Measurements from ENCODE around the gene GPT2. TPM values are rescaled to one million over a fixed set of nuclear protein-coding genes. Genes with fewer than 3 reads are reported as not detected.

The GPT2 gene
- total and polyA plus RNA-seq, 7 donors: 25.7 to 110 (median 52.5) TPM

- Histone ChIP-seq H3K4me1 (peaks cover 32% of the 10 kb centered on the region), H3K4me3 (no peak overlapping the region), H3K36me3 (ENCODE audit: insufficient read depth in 1 of 2, low read depth in 1 of 2) (peaks cover 0 to 52% of the 10 kb centered on the region in 2 donors), H3K27ac (peak overlapping the region; percentile 47), H3K9me3 (no peaks in the 10 kb centered on the region), H3K27me3 (ENCODE audit: insufficient read depth in 3 of 3, low read length in 2 of 3) (no peaks in the 10 kb centered on the region)
- TF ChIP-seq, protein P1, sequence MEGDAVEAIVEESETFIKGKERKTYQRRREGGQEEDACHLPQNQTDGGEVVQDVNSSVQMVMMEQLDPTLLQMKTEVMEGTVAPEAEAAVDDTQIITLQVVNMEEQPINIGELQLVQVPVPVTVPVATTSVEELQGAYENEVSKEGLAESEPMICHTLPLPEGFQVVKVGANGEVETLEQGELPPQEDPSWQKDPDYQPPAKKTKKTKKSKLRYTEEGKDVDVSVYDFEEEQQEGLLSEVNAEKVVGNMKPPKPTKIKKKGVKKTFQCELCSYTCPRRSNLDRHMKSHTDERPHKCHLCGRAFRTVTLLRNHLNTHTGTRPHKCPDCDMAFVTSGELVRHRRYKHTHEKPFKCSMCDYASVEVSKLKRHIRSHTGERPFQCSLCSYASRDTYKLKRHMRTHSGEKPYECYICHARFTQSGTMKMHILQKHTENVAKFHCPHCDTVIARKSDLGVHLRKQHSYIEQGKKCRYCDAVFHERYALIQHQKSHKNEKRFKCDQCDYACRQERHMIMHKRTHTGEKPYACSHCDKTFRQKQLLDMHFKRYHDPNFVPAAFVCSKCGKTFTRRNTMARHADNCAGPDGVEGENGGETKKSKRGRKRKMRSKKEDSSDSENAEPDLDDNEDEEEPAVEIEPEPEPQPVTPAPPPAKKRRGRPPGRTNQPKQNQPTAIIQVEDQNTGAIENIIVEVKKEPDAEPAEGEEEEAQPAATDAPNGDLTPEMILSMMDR (IDR thresholded peaks at IDR 0.05): no peak
- intact Hi-C loops (cut with DNase I): loop anchor here (5.0 kb wide), 1 partner anchor 75 kb away; no protein-coding TSS in a partner anchor
- DNase-seq (peak in 1 of 2 donors; percentile 66), ATAC-seq (peak; percentile 25 to 44 (median 36))
- 29 to 42% (median 32%) methylated on average over 8 of the region's 8 CpGs for WGBS, 3 donors
Measured at GRCh38 chr16:46927273-46927672, 43.1 kb downstream of the GPT2 start.

GRCh38 chr16:46928811-46929210 is 44.6 kb downstream of the GPT2 start:
- intact Hi-C loops (cut with DNase I): loop anchor here (5.0 kb wide), 1 partner anchor 77 kb away; no protein-coding TSS in a partner anchor
- H3K4me1 ChIP-seq: peaks cover 26% of the 10 kb centered on the region
- ATAC-seq: no peak

DNA sequence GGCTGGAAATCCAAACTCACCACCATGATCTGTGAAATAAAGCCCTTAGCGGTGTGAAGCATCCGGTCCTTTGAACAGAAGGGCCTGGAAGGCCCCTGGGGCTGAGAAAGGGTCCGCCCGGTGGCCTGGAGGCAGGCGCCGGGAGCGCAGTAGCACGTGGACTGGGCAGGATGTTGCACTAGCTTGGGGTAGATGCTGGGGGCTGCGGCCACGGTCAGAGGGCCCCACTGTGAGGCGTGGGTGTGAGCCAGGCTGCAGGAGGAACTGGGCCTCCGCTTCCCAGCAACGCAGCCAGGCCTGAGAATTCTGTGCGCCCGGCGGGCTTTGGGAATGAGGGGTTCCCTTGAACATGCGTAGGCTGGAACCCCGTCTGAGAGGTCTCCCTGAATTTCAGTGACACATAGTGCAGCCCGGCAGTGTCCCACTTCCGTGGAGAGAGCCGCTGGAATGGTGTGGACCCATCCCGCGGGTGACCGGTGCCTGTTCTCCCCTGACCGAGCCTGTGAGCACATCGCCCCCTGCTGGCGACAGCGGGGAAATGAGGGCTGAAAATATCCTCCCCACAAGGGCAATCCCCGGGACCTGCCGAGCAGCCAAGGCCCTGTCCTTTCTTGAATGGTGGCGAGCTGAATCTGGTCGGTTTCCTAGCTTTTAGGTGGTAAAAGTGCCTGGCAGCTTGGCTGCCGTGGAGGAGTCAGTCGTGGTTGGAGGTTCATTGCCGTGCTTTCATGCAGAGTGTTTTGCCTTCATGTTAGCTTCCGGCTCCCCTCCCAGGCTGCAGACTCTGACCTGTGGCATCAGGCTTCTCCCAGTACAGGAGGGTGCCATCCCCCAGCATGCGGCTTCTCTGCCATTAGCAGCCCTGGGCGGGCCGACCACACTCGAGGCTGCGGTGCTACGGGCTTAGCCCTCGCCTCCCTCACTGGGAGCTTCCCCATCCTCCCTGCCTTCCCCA is 45.5 kb downstream of the GPT2 start:
- Histone ChIP-seq H3K36me3 (ENCODE audit: insufficient read depth in 1 of 2, low read depth in 1 of 2) (peaks cover 0 to 40% of the 10 kb centered on the region in 2 donors), H3K4me1 (peaks cover 18% of the 10 kb centered on the region), H3K4me3 (no peak overlapping the region), H3K9me3 (no peaks in the 10 kb centered on the region), H3K27me3 (ENCODE audit: insufficient read depth in 3 of 3, low read length in 2 of 3) (no peaks in the 10 kb centered on the region), H3K27ac (peak overlapping the region; percentile 36)
- 63 to 65% (median 64%) methylated on average over 42 to 43 of the region's 43 CpGs for WGBS, 3 donors
- TF ChIP-seq, protein P1 (IDR thresholded peaks at IDR 0.05): peak; percentile 88
- intact Hi-C loops (cut with DNase I): loop anchor here (5.0 to 10.0 kb wide), 2 partner anchors 77 to 1235 kb away; no protein-coding TSS in a partner anchor
- DNase-seq (peak; percentile 71 to 88), ATAC-seq (peak; percentile 78 to 88 (median 83))

More at GRCh38 chr16:46928811-46929210, 44.6 kb downstream of the GPT2 start:
- Histone ChIP-seq H3K27ac (no peak overlapping the region), H3K9me3 (no peaks in the 10 kb centered on the region), H3K27me3 (ENCODE audit: insufficient read depth in 3 of 3, low read length in 2 of 3) (no peaks in the 10 kb centered on the region), H3K4me3 (no peak overlapping the region), H3K36me3 (ENCODE audit: insufficient read depth in 1 of 2, low read depth in 1 of 2) (peaks cover 0 to 43% of the 10 kb centered on the region in 2 donors)
- TF ChIP-seq, protein P1 (IDR thresholded peaks at IDR 0.05): no peak
- 80 to 84% (median 80%) methylated on average over 15 of the region's 15 CpGs for WGBS, 3 donors
- DNase-seq: no peak

- TF ChIP-seq, protein P1 (IDR thresholded peaks at IDR 0.05): no peak
- H3K27ac ChIP-seq: peak overlapping the region; percentile 9
- WGBS, 3 donors: 68 to 74% (median 72%) methylated on average over 8 of the region's 8 CpGs
- ATAC-seq: no peak
- H3K9me3 ChIP-seq: no peaks in the 10 kb centered on the region
- peaks cover 0 to 36% of the 10 kb centered on the region in 2 donors for H3K36me3 ChIP-seq (ENCODE audit: insufficient read depth in 1 of 2, low read depth in 1 of 2)
- H3K4me1 ChIP-seq: peaks cover 13% of the 10 kb centered on the region
- intact Hi-C loops (cut with DNase I): loop anchor here in 1 of 2 donors (10.0 kb wide), 1 partner anchor 1234 kb away; no protein-coding TSS in a partner anchor
- H3K27me3 ChIP-seq (ENCODE audit: insufficient read depth in 3 of 3, low read length in 2 of 3): no peaks in the 10 kb centered on the region
- no peak for DNase-seq
- no peak overlapping the region for H3K4me3 ChIP-seq
Measured at GRCh38 chr16:46930861-46931260, 46.7 kb downstream of the GPT2 start.

Data from psoas muscle (tissue), 8 donors.